PC-3 (cell line): ENCODE data around the gene NUP93.
"Not testable (repeated sequence)": the region's sequence is repeated elsewhere in the genome, so short reads cannot be mapped to it uniquely, and the experiment has no call there.

Source experiments
- CTCF ChIP-seq: fragments of 300-600 bp; sonication (generic); conservative IDR thresholded peaks from 2 replicates; pipeline ENCODE4 v1.5.1; 2017; ENCODE audit warnings: antibody characterized with exemption, low read depth, mild to moderate bottlenecking, low read length
- EZH2 ChIP-seq: fragments of 300-600 bp; sonication (generic); IDR thresholded peaks from one replicate; pipeline ENCODE4 v1.6.1; 2017; ENCODE audit warnings: antibody characterized with exemption, mild to moderate bottlenecking, low read length; ENCODE audit not compliant: unreplicated experiment

DNA sequence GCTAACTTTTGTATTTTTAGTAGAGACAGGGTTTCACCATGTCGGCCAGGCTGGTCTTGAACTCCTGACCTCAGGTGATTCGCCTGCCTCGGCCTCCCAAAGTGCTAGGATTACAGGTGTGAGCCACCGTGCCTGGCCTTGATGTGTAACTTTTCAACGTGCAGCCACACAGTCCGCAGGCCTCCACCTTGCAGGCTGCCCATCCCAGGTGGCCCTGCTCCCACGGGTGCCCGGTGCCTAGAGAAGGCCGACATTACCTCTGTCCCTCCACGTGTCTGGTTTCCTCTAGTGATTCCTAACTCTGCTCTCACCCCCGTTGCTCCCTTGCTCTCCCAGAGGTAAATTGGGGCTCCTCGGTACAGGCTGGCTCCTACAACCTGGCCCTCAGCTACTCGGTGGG, 155.0 kb downstream of the NUP93 start:
- TF ChIP-seq CTCF, EZH2: not testable (repeated sequence)
